SU-DHL-6 (cell line): ENCODE results near the gene GABRB3.

Experiments used
- CTCF ChIP-seq: fragments of 200-600 bp; sonication (generic); IDR thresholded peaks from one replicate; pipeline ENCODE4 v1.5.1; 2017; ENCODE audit warnings: antibody characterized with exemption, mild to moderate bottlenecking, low read length, moderate library complexity; ENCODE audit not compliant: insufficient read depth, poor library complexity, severe bottlenecking
- EZH2phosphoT487 ChIP-seq: fragments of 200-600 bp; sonication (generic), shearing (Covaris generic); conservative IDR thresholded peaks from 2 replicates; pipeline ENCODE4 v1.6.1; 2018; ENCODE audit warnings: mild to moderate bottlenecking, antibody characterized with exemption, low read length, moderate library complexity, mixed read lengths

- TF ChIP-seq CTCF (no peak), EZH2phosphoT487 (no peak)
Measured at GRCh38 chr15:26630857-26631256, 142.0 kb downstream of the GABRB3 start.
